Measurements from ENCODE around the gene ZDHHC7.

Gene ZDHHC7

DNA sequence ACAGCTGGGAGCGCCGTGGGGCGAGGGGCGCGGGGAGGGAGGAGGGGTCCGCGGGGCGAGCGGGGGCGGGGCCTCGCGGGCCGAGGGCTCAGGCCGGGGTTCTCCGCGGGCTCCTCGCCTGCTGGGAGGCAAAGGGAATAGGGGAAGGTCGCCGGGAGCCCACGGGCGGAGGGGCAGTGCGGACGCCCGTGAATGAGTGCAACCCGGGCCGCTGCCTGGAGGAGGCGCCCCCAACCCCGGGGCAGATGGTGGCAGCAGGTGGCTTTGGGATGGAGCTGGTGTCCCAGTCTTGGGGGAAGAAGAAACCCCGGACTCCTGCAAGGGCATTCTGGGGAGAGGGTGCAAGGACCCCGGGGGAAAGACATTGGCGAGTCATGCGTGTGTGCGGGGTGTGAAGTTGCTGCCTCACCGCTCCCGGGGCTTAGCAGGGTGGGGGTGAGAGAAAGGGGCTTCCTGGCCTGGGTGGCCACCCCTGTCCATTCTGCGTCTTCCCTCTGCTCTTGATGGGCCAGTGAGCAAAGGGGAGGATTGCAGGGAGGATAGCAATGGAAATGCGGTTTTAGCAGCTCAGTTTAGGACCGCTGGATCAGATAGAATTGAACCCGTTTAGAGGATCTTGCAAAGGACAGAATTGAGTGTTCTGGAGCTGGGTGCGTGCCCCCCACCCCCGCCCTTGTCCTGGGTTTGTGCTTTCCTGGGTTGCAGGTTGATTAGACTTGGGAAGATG, 16.8 kb upstream of the ZDHHC7 start:
- Mint-ChIP-seq H3K9me3 (no peaks in the 10 kb centered on the region), H3K36me3 (ENCODE audit: low read depth) (no peaks in the 10 kb centered on the region), H3K4me3 (peak overlapping the region; percentile 81 to 90 (median 82)), H3K4me1 (peaks cover 29% of the 10 kb centered on the region), H3K27me3 (ENCODE audit: low read depth) (peaks cover 26% of the 10 kb centered on the region), H3K27ac (peak overlapping the region; percentile 1 to 25 (median 23))
- TF ChIP-seq, protein P1, sequence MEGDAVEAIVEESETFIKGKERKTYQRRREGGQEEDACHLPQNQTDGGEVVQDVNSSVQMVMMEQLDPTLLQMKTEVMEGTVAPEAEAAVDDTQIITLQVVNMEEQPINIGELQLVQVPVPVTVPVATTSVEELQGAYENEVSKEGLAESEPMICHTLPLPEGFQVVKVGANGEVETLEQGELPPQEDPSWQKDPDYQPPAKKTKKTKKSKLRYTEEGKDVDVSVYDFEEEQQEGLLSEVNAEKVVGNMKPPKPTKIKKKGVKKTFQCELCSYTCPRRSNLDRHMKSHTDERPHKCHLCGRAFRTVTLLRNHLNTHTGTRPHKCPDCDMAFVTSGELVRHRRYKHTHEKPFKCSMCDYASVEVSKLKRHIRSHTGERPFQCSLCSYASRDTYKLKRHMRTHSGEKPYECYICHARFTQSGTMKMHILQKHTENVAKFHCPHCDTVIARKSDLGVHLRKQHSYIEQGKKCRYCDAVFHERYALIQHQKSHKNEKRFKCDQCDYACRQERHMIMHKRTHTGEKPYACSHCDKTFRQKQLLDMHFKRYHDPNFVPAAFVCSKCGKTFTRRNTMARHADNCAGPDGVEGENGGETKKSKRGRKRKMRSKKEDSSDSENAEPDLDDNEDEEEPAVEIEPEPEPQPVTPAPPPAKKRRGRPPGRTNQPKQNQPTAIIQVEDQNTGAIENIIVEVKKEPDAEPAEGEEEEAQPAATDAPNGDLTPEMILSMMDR (IDR thresholded peaks at IDR 0.05; ENCODE audit: unreplicated experiment in 3 of 3), result peak in 1 of 3 experiments; percentile 23

DNA sequence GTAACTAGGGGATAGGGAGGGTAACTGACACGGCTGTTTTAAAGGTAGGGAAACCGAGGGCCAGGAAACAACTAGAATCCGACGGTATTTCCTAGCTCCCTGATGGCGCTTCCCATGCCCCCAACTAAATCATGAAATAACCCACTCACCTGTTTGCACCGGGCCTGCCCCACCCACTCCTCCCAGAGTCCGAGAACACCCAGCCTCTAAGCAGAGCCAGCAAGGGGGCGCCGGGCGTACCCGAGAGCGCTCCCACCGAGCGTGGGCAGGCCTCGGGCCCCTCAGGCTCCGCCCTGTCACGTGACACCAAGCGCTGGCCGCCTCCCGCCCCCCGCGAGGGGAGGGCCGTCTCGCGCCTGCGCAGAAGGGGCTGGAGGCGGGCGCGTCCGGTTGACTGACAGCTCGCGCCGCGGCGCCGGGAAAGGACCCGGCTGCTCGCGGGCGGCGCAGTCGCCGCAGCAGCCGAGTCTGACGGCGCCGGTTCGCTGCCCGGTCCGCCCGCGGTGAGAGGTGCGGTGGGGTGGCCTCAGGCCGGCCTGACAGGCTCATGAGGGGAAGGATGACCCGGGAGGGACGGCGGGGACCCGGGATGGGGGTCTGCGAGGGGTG, 16.1 kb upstream of the ZDHHC7 start, which contains the start of gene KIAA0513:
TSS of gene KIAA0513 (plus strand) at position 447 of the 609 bp plus-strand sequence. CDS start 39,277 bp downstream, outside the sequence.
- Mint-ChIP-seq H3K4me1 (peaks cover 29% of the 10 kb centered on the region), H3K27me3 (ENCODE audit: low read depth) (peaks cover 26% of the 10 kb centered on the region), H3K36me3 (ENCODE audit: low read depth) (no peaks in the 10 kb centered on the region), H3K4me3 (peak within 1 kb of the TSS; percentile 90 to 96 (median 96)), H3K27ac (peak within 1 kb of the TSS; percentile 86 to 95 (median 92)), H3K9me3 (no peaks in the 10 kb centered on the region)
- TF ChIP-seq, protein P1 (IDR thresholded peaks at IDR 0.05; ENCODE audit: unreplicated experiment in 3 of 3), result no peak

DNA sequence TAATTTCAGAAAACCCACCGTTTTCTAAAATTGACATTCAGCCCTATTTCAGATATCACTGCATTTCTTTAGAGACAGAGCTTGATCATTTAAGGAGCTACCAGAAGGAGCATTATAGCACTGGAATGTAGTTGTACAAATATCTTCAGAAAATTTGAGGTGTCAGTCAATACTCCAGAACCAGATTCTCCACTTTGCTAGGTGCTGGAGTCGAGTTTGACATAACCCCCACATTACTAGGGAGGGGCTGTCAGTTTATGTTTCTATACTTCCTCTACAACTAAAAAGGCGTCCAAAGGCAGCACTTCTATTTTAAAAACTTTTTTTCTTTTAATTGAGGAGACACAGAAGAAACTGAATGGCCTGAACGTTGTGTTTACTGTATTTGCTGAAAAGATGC, 15.4 kb upstream of the ZDHHC7 start:
- TF ChIP-seq, protein P1 (IDR thresholded peaks at IDR 0.05; ENCODE audit: unreplicated experiment in 3 of 3), result no peak
- Mint-ChIP-seq H3K4me1 (peaks cover 28% of the 10 kb centered on the region), H3K27me3 (ENCODE audit: low read depth) (peaks cover 26% of the 10 kb centered on the region), H3K27ac (peak overlapping the region; percentile 86 to 95 (median 92)), H3K9me3 (no peaks in the 10 kb centered on the region), H3K4me3 (peak overlapping the region; percentile 90 to 96 (median 96)), H3K36me3 (ENCODE audit: low read depth) (no peaks in the 10 kb centered on the region)

DNA sequence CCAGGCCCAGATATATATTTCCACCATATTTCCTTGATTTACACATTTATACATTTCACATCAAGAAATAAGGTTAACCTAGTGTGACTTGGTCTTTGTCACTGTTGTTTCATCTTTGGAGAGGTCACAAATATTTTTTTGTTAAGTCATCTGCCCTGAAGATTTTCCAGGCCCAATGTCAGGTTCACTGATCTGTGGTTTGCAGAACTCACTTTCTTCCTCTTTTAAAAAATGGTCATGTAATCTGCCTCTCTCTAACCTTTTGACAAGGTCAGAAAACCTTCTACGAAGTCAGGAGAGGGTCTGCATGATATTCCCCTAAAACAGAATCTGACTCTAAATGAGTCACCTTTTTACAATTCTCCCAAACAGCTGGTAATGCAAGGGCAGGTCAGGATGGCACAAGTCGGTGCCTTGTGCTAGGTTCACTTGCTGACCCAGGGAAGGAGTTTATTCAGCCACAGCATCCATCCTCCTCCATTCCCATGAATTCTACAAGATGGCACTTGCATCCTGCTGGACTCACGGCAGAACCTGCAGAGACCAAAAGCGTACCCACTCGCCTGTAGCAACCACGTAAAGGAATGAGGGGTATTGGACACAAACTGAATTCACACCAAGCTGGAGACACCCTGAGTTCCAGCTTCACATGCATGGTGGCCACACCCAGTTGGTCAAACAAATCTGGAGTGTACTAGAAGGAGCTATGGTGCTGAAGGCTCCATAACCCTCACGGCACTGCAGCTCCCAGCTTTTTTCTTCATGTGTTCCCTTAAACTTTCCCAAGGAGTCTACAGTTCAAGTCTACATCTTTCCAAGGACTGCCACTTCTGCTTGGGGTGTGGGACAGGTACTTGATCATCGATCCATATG, 14.7 kb upstream of the ZDHHC7 start:
- peak overlapping the region; percentile 90 to 96 (median 96) for H3K4me3 Mint-ChIP-seq
- TF ChIP-seq, protein P1 (IDR thresholded peaks at IDR 0.05; ENCODE audit: unreplicated experiment in 3 of 3), result no peak
- H3K36me3 Mint-ChIP-seq (ENCODE audit: low read depth), result no peaks in the 10 kb centered on the region
- H3K4me1 Mint-ChIP-seq, result peaks cover 24% of the 10 kb centered on the region
- H3K27ac Mint-ChIP-seq, result peak overlapping the region; percentile 86 to 95 (median 92)
- H3K27me3 Mint-ChIP-seq (ENCODE audit: low read depth), result peaks cover 22% of the 10 kb centered on the region
- H3K9me3 Mint-ChIP-seq, result no peaks in the 10 kb centered on the region

DNA sequence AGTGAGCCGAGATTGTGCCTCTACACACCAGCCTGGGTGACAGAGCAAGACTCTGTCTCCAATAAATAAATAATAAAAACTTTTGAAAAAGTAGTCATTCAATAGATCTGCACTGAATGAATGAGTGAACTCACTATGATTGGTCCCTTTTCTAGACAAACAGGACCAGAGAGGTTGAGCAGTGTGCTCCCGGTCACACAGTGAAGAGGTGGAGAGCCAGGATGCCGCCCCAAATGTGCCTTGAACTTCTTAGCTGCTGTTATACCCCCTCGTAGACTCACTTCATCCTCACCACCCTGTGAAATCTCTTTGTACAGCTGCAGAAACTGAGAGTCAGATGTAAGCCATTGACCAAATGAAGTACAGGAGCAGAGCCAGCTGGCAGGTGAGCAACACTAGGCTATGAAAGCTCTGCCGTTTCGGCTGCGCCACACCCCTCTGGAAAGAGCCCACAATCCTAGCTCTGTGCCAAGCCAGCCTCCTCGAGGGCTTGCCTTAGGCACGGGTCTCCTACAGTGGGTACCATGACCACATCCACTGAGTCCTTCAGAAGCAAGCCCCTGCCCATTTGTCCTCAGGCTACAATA, 8.4 kb upstream of the ZDHHC7 start:
- Mint-ChIP-seq H3K4me1 (peaks cover 18% of the 10 kb centered on the region), H3K36me3 (ENCODE audit: low read depth) (no peaks in the 10 kb centered on the region), H3K27me3 (ENCODE audit: low read depth) (peaks cover 6% of the 10 kb centered on the region), H3K27ac (peak overlapping the region in 1 of 3 experiments; percentile 1), H3K9me3 (no peaks in the 10 kb centered on the region), H3K4me3 (no peak overlapping the region)
- TF ChIP-seq, protein P1 (IDR thresholded peaks at IDR 0.05; ENCODE audit: unreplicated experiment in 3 of 3), result no peak
